GM12878 (cell line): ENCODE results near the gene ASAP3. TPM values are rescaled to one million over a fixed set of nuclear protein-coding genes. Genes with fewer than 3 reads are reported as not detected.

Experiments
- ATAC-seq: fragments of 200-7000 bp; cut with Tn5 transposase; 3 replicates; pipeline ENCODE4 v1.9.1; 2020; ENCODE audit warnings: mild to moderate bottlenecking, moderate library complexity
- BruUV-seq: library from RNA; stranded (reverse); fragments of 400-500 nt; replicated peaks from 2 replicates; lab custom pipeline; 2021; lab: Mats Ljungman, UMichigan
- CTCF ChIA-PET: fragments of 300-600 bp; sonication (Branson Sonifier 250); formaldehyde crosslinking; extraction: SDS; loops from one replicate; lab custom pipeline; 2021; ENCODE audit warnings: inconsistent platforms; lab: Yijun Ruan, JAX
- POLR2A ChIA-PET: fragments of 350-600 bp; formaldehyde crosslinking; extraction: SDS; loops from one replicate; lab custom pipeline; 2021; ENCODE audit warnings: inconsistent platforms; lab: Charles Lee
- RAD21 ChIA-PET: fragments of 300-600 bp; sonication (Branson Sonifier 250); formaldehyde crosslinking; loops from one replicate; lab custom pipeline; 2023; ENCODE audit warnings: antibody characterized with exemption; ENCODE audit not compliant: unreplicated experiment; lab: Charles Lee
- SMC1A ChIA-PET: fragments of 300-600 bp; sonication (Branson Sonifier 250); formaldehyde crosslinking; loops from one replicate; lab custom pipeline; 2023; ENCODE audit not compliant: unreplicated experiment, uncharacterized antibody; lab: Charles Lee
- DNase-seq: peaks from one replicate; pipeline ENCODE4 v3.0.0-alpha.2; 2011; ENCODE audit warnings: low read depth, low spot score
- FAIRE-seq: peaks from 3 replicates; lab custom pipeline; 2011; peaks lifted over from hg19 to GRCh38; lab: Jason Lieb, UNC
- H2AFZ ChIP-seq: 2 replicates; pipeline ENCODE4 v1.6.0; 2011; ENCODE audit warnings: low read depth, low read length, control low read depth; ENCODE audit not compliant: control insufficient read depth
- H3K27ac ChIP-seq: 2 replicates; pipeline ENCODE4 v1.5.1; 2011; ENCODE audit warnings: control low read depth; ENCODE audit not compliant: control insufficient read depth, insufficient read depth
- H3K27me3 ChIP-seq, 2 experiments: replicated peaks in 1 of 2; 2 replicates each; pipeline versions ENCODE4 v1.6.0 to v1.6.1; 2011; ENCODE audit warnings: low read length in 1 of 2; ENCODE audit not compliant: control insufficient read depth in 2 of 2, insufficient read depth in 2 of 2
- H3K36me3 ChIP-seq, 2 experiments: 2 replicates each; pipeline ENCODE4 v1.5.1; 2011; ENCODE audit warnings: low read length in 1 of 2; ENCODE audit not compliant: control insufficient read depth in 2 of 2, insufficient read depth in 2 of 2
- H3K4me1 ChIP-seq: 2 replicates; pipeline ENCODE4 v1.6.1; 2011; ENCODE audit warnings: mild to moderate bottlenecking, low read length, moderate library complexity, mixed read lengths; ENCODE audit not compliant: control insufficient read depth, insufficient read depth
- H3K4me2 ChIP-seq: 2 replicates; pipeline ENCODE4 v1.6.0; 2011; ENCODE audit warnings: control low read depth; ENCODE audit not compliant: control insufficient read depth, insufficient read depth
- H3K4me3 ChIP-seq: fragments of 200-600 bp; sonication (generic); 2 replicates; pipeline ENCODE4 v1.5.1; 2016
- H3K79me2 ChIP-seq: 2 replicates; pipeline ENCODE4 v1.6.0; 2011; ENCODE audit warnings: low read length; ENCODE audit not compliant: control insufficient read depth, insufficient read depth
- H3K9ac ChIP-seq: 2 replicates; pipeline ENCODE4 v1.8.0; 2011; ENCODE audit warnings: low read length, control low read depth, mixed read lengths; ENCODE audit not compliant: control insufficient read depth, insufficient read depth
- H3K9me3 ChIP-seq: replicated peaks from 3 replicates; pipeline ENCODE4 v1.5.1; 2011; ENCODE audit warnings: mild to moderate bottlenecking, low read length; ENCODE audit not compliant: control insufficient read depth, insufficient read depth
- H4K20me1 ChIP-seq: 2 replicates; pipeline ENCODE4 v1.6.0; 2011; ENCODE audit not compliant: control insufficient read depth, insufficient read depth
- CHD4 ChIP-seq: fragments of 200-600 bp; sonication (generic); IDR thresholded peaks from 2 replicates; pipeline ENCODE4 v1.6.1; 2016; ENCODE audit warnings: mild to moderate bottlenecking
- CREB1 ChIP-seq: IDR thresholded peaks from 2 replicates; pipeline ENCODE4 v1.6.1; 2012; ENCODE audit warnings: low read depth, mild to moderate bottlenecking, inconsistent platforms
- FOXK2 ChIP-seq: fragments of 450-650 bp; IDR thresholded peaks from 2 replicates; pipeline ENCODE4 v1.6.1; 2017; ENCODE audit warnings: mild to moderate bottlenecking, moderate library complexity
- HDAC2 ChIP-seq: fragments of 200-600 bp; sonication (generic); IDR thresholded peaks from 2 replicates; pipeline ENCODE4 v1.6.1; 2017
- MEF2A ChIP-seq: IDR thresholded peaks from 2 replicates; pipeline ENCODE4 v1.6.1; 2011; ENCODE audit warnings: low read depth, mild to moderate bottlenecking, low read length, moderate library complexity; ENCODE audit not compliant: insufficient read depth
- SRF ChIP-seq, 2 experiments: IDR thresholded peaks; 2 replicates each; pipeline ENCODE4 v1.6.1; 2011; ENCODE audit warnings: low read depth in 2 of 2, low read length in 2 of 2, mild to moderate bottlenecking in 1 of 2, moderate library complexity in 1 of 2
- TBL1XR1 ChIP-seq: IDR thresholded peaks from 2 replicates; pipeline ENCODE4 v1.6.1; 2012; ENCODE audit warnings: low read depth, low read length, improper control_type of control experiment
- WGBS: methylation state at CpG from one replicate; pipeline ENCODE4 v1.1.6; 2016; ENCODE audit warnings: low lambda C conversion rate; ENCODE audit not compliant: insufficient replicate concordance, insufficient coverage; ENCODE audit errors: missing lambda C conversion rate; 5-methylcytosine and 5-hydroxymethylcytosine counted together
- in situ Hi-C: fragments of 300-500 bp; cut with MboI; formaldehyde crosslinking; loops from 9 replicates; pipeline ENCODE4 v1.14.3; 2018; ENCODE audit warnings: mixed read lengths
- intact Hi-C: fragments of 100-400 bp; cut with micrococcal nuclease; formaldehyde crosslinking; loops from one replicate; pipeline ENCODE4 v1.14.2; 2022; ENCODE audit not compliant: unreplicated experiment
- polyA plus RNA-seq, 11 experiments: library from polyadenylated mRNA; depleted of rRNA in 4 of 11; unstranded in 6 of 11; stranded (reverse) in 5 of 11; fragments of >200 nt; fragmentation: Nextera tagmentation in 4 of 11; fragmentation: Illumina TruSeq in 1 of 11; extraction: Ambion mirVana in 4 of 11; extraction: Trizol in 1 of 11; gene quantifications; 1 replicate in 1 of 11; 2 replicates in 10 of 11; pipeline versions ENCODE4 v1.2.1 to v1.2.3, GENCODE V29; 2011 to 2016; ENCODE audit warnings: inconsistent platforms in 2 of 11, missing spikeins in 2 of 11, low read depth in 1 of 11
- total RNA-seq, 4 experiments: library from RNA; depleted of rRNA in 3 of 4; stranded (reverse); fragments of >200 nt in 3 of 4; fragmentation: Illumina TruSeq in 1 of 4; extraction: Trizol in 1 of 4; gene quantifications; 2 replicates each; pipeline versions ENCODE4 v1.2.1 to v1.2.3, GENCODE V29; 2013 to 2021
- TF ChIP-seq, protein P1 (sequence below): fragments of 450-650 bp; IDR thresholded peaks from 2 replicates; pipeline ENCODE4 v1.6.1; 2016; ENCODE audit warnings: mild to moderate bottlenecking, moderate library complexity, borderline replicate concordance
- TF ChIP-seq, protein P2 (sequence below): fragments of 450-650 bp; IDR thresholded peaks from 2 replicates; pipeline ENCODE4 v1.6.1; 2017; ENCODE audit warnings: mild to moderate bottlenecking, low read depth, inconsistent platforms; ENCODE audit not compliant: poor library complexity, severe bottlenecking

The ASAP3 gene
- total and polyA plus RNA-seq, 10 of the 15 experiments (the other 5 are each of a cell fraction or from before 2014, with no cell fraction given), result 0.04 to 0.92 (median 0.34) TPM; not detected in 1

DNA sequence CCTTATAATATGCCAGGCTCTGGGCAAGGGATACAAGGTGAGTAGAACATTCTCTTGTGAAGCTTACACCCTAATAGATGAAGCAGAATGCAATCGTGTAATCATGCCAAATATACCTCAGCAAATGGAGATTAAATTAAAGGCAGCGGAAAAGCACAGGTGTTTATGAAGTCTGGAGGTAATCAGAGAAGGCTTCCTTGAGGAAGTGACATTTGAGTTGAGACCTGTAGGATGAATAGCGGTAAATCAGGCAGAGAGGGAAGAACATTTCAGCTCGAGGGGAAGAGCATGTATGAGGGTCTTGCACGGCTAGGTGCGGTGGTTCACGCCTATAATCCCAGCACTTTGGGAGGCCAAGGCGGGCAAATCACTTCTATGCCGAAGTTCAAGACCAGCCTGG is 33.6 kb upstream of the ASAP3 start:
- POLR2A ChIA-PET, result no interaction called here
- no peaks in the 10 kb centered on the region; the same call in 1 of the 2 replicates for H3K79me2 ChIP-seq
- peaks cover 38 to 44% of the 10 kb centered on the region in 2 experiments for H3K36me3 ChIP-seq

More for the DNA sequence above, 33.6 kb upstream of the ASAP3 start:
- no peak for TF ChIP-seq FOXK2
- TF ChIP-seq, protein P1, sequence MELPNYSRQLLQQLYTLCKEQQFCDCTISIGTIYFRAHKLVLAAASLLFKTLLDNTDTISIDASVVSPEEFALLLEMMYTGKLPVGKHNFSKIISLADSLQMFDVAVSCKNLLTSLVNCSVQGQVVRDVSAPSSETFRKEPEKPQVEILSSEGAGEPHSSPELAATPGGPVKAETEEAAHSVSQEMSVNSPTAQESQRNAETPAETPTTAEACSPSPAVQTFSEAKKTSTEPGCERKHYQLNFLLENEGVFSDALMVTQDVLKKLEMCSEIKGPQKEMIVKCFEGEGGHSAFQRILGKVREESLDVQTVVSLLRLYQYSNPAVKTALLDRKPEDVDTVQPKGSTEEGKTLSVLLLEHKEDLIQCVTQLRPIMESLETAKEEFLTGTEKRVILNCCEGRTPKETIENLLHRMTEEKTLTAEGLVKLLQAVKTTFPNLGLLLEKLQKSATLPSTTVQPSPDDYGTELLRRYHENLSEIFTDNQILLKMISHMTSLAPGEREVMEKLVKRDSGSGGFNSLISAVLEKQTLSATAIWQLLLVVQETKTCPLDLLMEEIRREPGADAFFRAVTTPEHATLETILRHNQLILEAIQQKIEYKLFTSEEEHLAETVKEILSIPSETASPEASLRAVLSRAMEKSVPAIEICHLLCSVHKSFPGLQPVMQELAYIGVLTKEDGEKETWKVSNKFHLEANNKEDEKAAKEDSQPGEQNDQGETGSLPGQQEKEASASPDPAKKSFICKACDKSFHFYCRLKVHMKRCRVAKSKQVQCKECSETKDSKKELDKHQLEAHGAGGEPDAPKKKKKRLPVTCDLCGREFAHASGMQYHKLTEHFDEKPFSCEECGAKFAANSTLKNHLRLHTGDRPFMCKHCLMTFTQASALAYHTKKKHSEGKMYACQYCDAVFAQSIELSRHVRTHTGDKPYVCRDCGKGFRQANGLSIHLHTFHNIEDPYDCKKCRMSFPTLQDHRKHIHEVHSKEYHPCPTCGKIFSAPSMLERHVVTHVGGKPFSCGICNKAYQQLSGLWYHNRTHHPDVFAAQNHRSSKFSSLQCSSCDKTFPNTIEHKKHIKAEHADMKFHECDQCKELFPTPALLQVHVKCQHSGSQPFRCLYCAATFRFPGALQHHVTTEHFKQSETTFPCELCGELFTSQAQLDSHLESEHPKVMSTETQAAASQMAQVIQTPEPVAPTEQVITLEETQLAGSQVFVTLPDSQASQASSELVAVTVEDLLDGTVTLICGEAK, result no peak
- no peak for TF ChIP-seq CREB1
- TF ChIP-seq SRF (IDR thresholded peaks at IDR 0.05; ENCODE audit: low read depth in 2 of 2, low read length in 2 of 2), result no peak
- no peak for TF ChIP-seq TBL1XR1
- TF ChIP-seq, protein P2, sequence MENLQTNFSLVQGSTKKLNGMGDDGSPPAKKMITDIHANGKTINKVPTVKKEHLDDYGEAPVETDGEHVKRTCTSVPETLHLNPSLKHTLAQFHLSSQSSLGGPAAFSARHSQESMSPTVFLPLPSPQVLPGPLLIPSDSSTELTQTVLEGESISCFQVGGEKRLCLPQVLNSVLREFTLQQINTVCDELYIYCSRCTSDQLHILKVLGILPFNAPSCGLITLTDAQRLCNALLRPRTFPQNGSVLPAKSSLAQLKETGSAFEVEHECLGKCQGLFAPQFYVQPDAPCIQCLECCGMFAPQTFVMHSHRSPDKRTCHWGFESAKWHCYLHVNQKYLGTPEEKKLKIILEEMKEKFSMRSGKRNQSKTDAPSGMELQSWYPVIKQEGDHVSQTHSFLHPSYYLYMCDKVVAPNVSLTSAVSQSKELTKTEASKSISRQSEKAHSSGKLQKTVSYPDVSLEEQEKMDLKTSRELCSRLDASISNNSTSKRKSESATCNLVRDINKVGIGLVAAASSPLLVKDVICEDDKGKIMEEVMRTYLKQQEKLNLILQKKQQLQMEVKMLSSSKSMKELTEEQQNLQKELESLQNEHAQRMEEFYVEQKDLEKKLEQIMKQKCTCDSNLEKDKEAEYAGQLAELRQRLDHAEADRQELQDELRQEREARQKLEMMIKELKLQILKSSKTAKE, result no peak
- no peak for TF ChIP-seq CHD4
- TF ChIP-seq HDAC2, result no peak
- no peak for TF ChIP-seq MEF2A
- Histone ChIP-seq H3K9me3 (no peaks in the 10 kb centered on the region), H4K20me1 (no peaks in the 10 kb centered on the region), H3K4me3 (no peak overlapping the region), H3K27ac (no peak overlapping the region), H2AFZ (no peak overlapping the region), H3K9ac (no peak overlapping the region), H3K4me1 (no peaks in the 10 kb centered on the region; the same call in 1 of the 2 replicates), H3K27me3 (no peaks in the 10 kb centered on the region), H3K4me2 (no peak overlapping the region)
- FAIRE-seq (no peak), ATAC-seq (no peak), DNase-seq (no peak)
- 90% methylated on average over 9 of the region's 9 CpGs for WGBS
- intact Hi-C loops, result no loop called here
- SMC1A ChIA-PET, result no interaction called here
- RAD21 ChIA-PET, result no interaction called here
- BruUV-seq, result no TSS peak
- in situ Hi-C loops, result no loop called here
- CTCF ChIA-PET, result interaction anchor here (1.9 to 5.6 kb wide), 2 partner anchors 20 to 22 kb away, joined by 8 to 40 read pairs; no protein-coding TSS in a partner anchor
